Caco-2 (cell line): Measurements from ENCODE around the gene CSAG3. TPM values are rescaled to one million over a fixed set of nuclear protein-coding genes. Genes with fewer than 3 reads are reported as not detected.
"Not testable (repeated sequence)": the region's sequence is repeated elsewhere in the genome, so short reads cannot be mapped to it uniquely, and the experiment has no call there.

Source experiments
- BruUV-seq: library from RNA; stranded (reverse); fragments of 400-500 nt; replicated peaks from 2 replicates; lab custom pipeline; 2021; lab: Mats Ljungman, UMichigan
- CTCF ChIA-PET: fragments of 300-600 bp; sonication (Branson Sonifier 250); formaldehyde crosslinking; loops from one replicate; lab custom pipeline; 2022; ENCODE audit warnings: antibody characterized with exemption; lab: Charles Lee
- POLR2A ChIA-PET: fragments of 300-600 bp; sonication (Branson Sonifier 250); formaldehyde crosslinking; loops from one replicate; lab custom pipeline; 2022; ENCODE audit warnings: antibody characterized with exemption; lab: Charles Lee
- DNase-seq, 2 experiments: peaks; one replicate each; pipeline versions ENCODE4 v3.0.0 to v3.0.0-alpha.2; 2020 to 2022
- H3K27me3 ChIP-seq: replicated peaks from 2 replicates; pipeline ENCODE4 v1.6.0; 2011; ENCODE audit warnings: low read length; ENCODE audit not compliant: control insufficient read depth, insufficient read depth
- H3K36me3 ChIP-seq: 2 replicates; pipeline ENCODE4 v1.5.1; 2011; ENCODE audit warnings: low read length; ENCODE audit not compliant: control insufficient read depth, insufficient read depth
- H3K4me1 ChIP-seq: fragments of 250-450 bp; sonication (Bioruptor Pico); 2 replicates; pipeline ENCODE4 v1.5.1; 2020; ENCODE audit warnings: mild to moderate bottlenecking
- H3K4me3 ChIP-seq: 2 replicates; pipeline ENCODE4 v1.5.1; 2011; ENCODE audit warnings: low read depth, mild to moderate bottlenecking, control low read depth, low read length
- H3K9me3 ChIP-seq: fragments of 250-450 bp; sonication (Bioruptor Pico); 2 replicates; pipeline ENCODE4 v1.5.1; 2020; ENCODE audit warnings: mild to moderate bottlenecking, moderate library complexity
- H3K27ac Mint-ChIP-seq: one replicate; pipeline ENCODE4 v1.8.0; 2022; ENCODE audit warnings: mixed read lengths; ENCODE audit not compliant: unreplicated experiment
- H3K27me3 Mint-ChIP-seq: one replicate; pipeline ENCODE4 v1.8.0; 2022; ENCODE audit warnings: mixed read lengths; ENCODE audit not compliant: insufficient read depth, unreplicated experiment
- H3K36me3 Mint-ChIP-seq: one replicate; pipeline ENCODE4 v1.8.0; 2022; ENCODE audit warnings: mild to moderate bottlenecking, mixed read lengths; ENCODE audit not compliant: insufficient read depth, unreplicated experiment
- H3K4me1 Mint-ChIP-seq: one replicate; pipeline ENCODE4 v1.8.0; 2022; ENCODE audit warnings: low read depth, mixed read lengths; ENCODE audit not compliant: unreplicated experiment
- H3K4me3 Mint-ChIP-seq: one replicate; pipeline ENCODE4 v1.8.0; 2022; ENCODE audit warnings: mild to moderate bottlenecking, moderate library complexity, mixed read lengths; ENCODE audit not compliant: unreplicated experiment
- H3K9me3 Mint-ChIP-seq: one replicate; pipeline ENCODE4 v1.8.0; 2022; ENCODE audit warnings: mixed read lengths; ENCODE audit not compliant: unreplicated experiment
- CTCF ChIP-seq, 2 experiments: fragments of 200-600 bp in 1 of 2; IDR thresholded peaks; 1 replicate in 1 of 2; 2 replicates in 1 of 2; pipeline versions ENCODE4 v1.5.1 to v1.8.0; 2011 to 2022; ENCODE audit warnings: antibody characterized with exemption in 1 of 2, control low read depth in 1 of 2, inconsistent platforms in 1 of 2, low read depth in 1 of 2, low read length in 1 of 2, mild to moderate bottlenecking in 1 of 2, moderate library complexity in 1 of 2; ENCODE audit not compliant: insufficient read depth in 1 of 2, severe bottlenecking in 1 of 2, unreplicated experiment in 1 of 2
- intact Hi-C: fragments of 100-400 bp; cut with micrococcal nuclease; formaldehyde crosslinking; loops from one replicate; pipeline ENCODE4 v1.10.0; 2022; ENCODE audit not compliant: unreplicated experiment
- total RNA-seq: library from RNA; stranded (reverse); gene quantifications from 2 replicates; pipeline ENCODE4 v1.2.3, GENCODE V29; 2022

The CSAG3 gene
- total RNA-seq, 1 experiment from 2014 or later, result not detected

- Histone ChIP-seq H3K36me3 (no peaks in the 10 kb centered on the region), H3K27me3 (no peaks in the 10 kb centered on the region), H3K9me3 (no peaks in the 10 kb centered on the region), H3K4me3 (no peak within 1 kb of the TSS), H3K4me1 (no peaks in the 10 kb centered on the region)
- ChIA-PET POLR2A (no interaction called here), CTCF (interaction anchor here (0.5 kb wide), 1 partner anchor 88 kb away, joined by 3 read pairs; no protein-coding TSS in a partner anchor)
- Mint-ChIP-seq H3K9me3 (no peaks in the 10 kb centered on the region), H3K27me3 (peaks cover 5% of the 10 kb centered on the region), H3K4me1 (no peaks in the 10 kb centered on the region), H3K4me3 (no peak within 1 kb of the TSS), H3K27ac (no peak within 1 kb of the TSS), H3K36me3 (no peaks in the 10 kb centered on the region)
- intact Hi-C loops, result no loop called here
- no peak for DNase-seq
- BruUV-seq, result no TSS peak
- no peak for TF ChIP-seq CTCF (IDR thresholded peaks at IDR 0.05; ENCODE audit: insufficient read depth in 1 of 2, low read depth in 1 of 2, low read length in 1 of 2, severe bottlenecking in 1 of 2, unreplicated experiment in 1 of 2)
These were observed 25.6 kb upstream of the CSAG3 start, which contains the start of the genes CSAG1 and MAGEA12 for GRCh38 chrX:152733261-152733975. TSS of gene CSAG1 (minus strand) at chrX:152733721. CDS start at chrX:152732460, 1,261 bp downstream. TSS of gene MAGEA12 (plus strand) at chrX:152733757. CDS start at chrX:152736162, 2,405 bp downstream.

DNA sequence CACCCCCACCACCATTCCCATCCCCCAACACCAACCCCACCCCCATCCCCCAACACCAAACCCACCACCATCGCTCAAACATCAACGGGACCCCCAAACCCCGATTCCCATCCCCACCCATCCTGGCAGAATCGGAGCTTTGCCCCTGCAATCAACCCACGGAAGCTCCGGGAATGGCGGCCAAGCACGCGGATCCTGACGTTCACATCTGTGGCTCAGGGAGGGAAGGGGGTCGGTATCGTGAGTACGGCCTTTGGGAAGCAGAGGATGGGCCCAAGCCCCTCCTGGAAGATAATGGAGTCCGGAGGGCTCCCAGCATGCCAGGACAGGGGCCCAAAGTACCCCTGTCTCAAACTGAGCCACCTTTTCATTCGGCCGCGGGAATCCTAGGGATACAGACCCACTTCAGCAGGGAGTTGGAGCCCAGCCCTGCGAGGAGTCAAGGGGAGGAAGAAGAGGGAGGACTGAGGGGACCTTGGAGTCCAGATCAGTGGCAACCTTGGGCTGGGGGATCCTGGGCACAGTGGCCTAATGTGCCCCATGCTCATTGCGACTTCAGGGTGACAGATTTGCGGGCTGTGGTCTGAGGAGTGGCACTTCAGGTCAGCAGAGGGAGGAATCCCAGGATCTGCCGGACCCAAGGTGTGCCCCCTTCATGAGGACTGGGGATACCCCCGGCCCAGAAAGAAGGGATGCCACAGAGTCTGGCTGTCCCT is 24.7 kb upstream of the CSAG3 start:
- H3K4me3 ChIP-seq, H3K27me3 Mint-ChIP-seq, H3K4me1 ChIP-seq, CTCF ChIA-PET, BruUV-seq, DNase-seq, H3K9me3 Mint-ChIP-seq, H3K36me3 ChIP-seq, H3K27me3 ChIP-seq, POLR2A ChIA-PET, H3K36me3 Mint-ChIP-seq, H3K4me3 Mint-ChIP-seq, H3K4me1 Mint-ChIP-seq, intact Hi-C loops, H3K9me3 ChIP-seq, H3K27ac Mint-ChIP-seq: not testable (repeated sequence)

GRCh38 chrX:152735101-152735500 is 23.9 kb upstream of the CSAG3 start:
- TF ChIP-seq CTCF (IDR thresholded peaks at IDR 0.05; ENCODE audit: insufficient read depth in 1 of 2, low read depth in 1 of 2, low read length in 1 of 2, severe bottlenecking in 1 of 2, unreplicated experiment in 1 of 2), result no peak
- peaks cover 5% of the 10 kb centered on the region for H3K27me3 Mint-ChIP-seq
- H3K4me3 ChIP-seq, result no peak overlapping the region
- CTCF ChIA-PET, result no interaction called here
- H3K36me3 Mint-ChIP-seq, result no peaks in the 10 kb centered on the region
- no TSS peak for BruUV-seq
- intact Hi-C loops, result no loop called here
- no peaks in the 10 kb centered on the region for H3K27me3 ChIP-seq
- H3K4me1 ChIP-seq, result no peaks in the 10 kb centered on the region
- POLR2A ChIA-PET, result no interaction called here
- H3K27ac Mint-ChIP-seq, result no peak overlapping the region
- no peaks in the 10 kb centered on the region for H3K9me3 Mint-ChIP-seq
- H3K9me3 ChIP-seq, result no peaks in the 10 kb centered on the region
- no peaks in the 10 kb centered on the region for H3K36me3 ChIP-seq
- H3K4me3 Mint-ChIP-seq, result no peak overlapping the region
- H3K4me1 Mint-ChIP-seq, result no peaks in the 10 kb centered on the region
- no peak for DNase-seq
